Stimulated activated CD4-positive, alpha-beta T cell treated with anti-CD3 and anti-CD28 coated beads, TNF-alpha, amount 100 ng/mL, for 24 hours (primary cell): ENCODE results near the gene SIRT5.

Experiments used
- DNase-seq, 3 experiments: peaks; one replicate each; pipeline ENCODE4 v3.0.0-alpha.2; 2020; ENCODE audit warnings: low read depth in 3 of 3

Gene SIRT5

GRCh38 chr6:13589801-13590200, 15.4 kb downstream of the SIRT5 start:
- DNase-seq: no peak

- DNase-seq: no peak
Observed at GRCh38 chr6:13590574-13591153, 16.3 kb downstream of the SIRT5 start.

- DNase-seq: no peak
Observed at GRCh38 chr6:13591205-13591921, 17.0 kb downstream of the SIRT5 start.

GRCh38 chr6:13593103-13593502, 18.7 kb downstream of the SIRT5 start:
- DNase-seq: no peak

- DNase-seq: no peak
Observed at GRCh38 chr6:13593720-13594119, 19.3 kb downstream of the SIRT5 start.

GRCh38 chr6:13597073-13597472, 22.7 kb downstream of the SIRT5 start:
- DNase-seq: no peak

- DNase-seq: no peak
Observed at GRCh38 chr6:13600036-13600435, 25.6 kb downstream of the SIRT5 start.

GRCh38 chr6:13604135-13604534, 29.7 kb downstream of the SIRT5 start:
- no peak for DNase-seq

GRCh38 chr6:13604546-13605416, 30.4 kb downstream of the SIRT5 start:
- no peak for DNase-seq

- no peak for DNase-seq
Observed at GRCh38 chr6:13605634-13606033, 31.2 kb downstream of the SIRT5 start.

GRCh38 chr6:13611715-13612114, 37.3 kb downstream of the SIRT5 start:
- no peak for DNase-seq

- no peak for DNase-seq
Observed at GRCh38 chr6:13613029-13613594, 38.7 kb downstream of the SIRT5 start.

GRCh38 chr6:13614126-13614925, 39.9 kb downstream of the SIRT5 start:
- no peak for DNase-seq

GRCh38 chr6:13614926-13615791, 40.8 kb downstream of the SIRT5 start, which contains the start of gene NOL7:
TSS of gene NOL7 (plus strand) at chr6:13615335. CDS start at chr6:13615359, 24 bp downstream.
- DNase-seq: peak; percentile 96 to 98 (median 97)

- DNase-seq: peak; percentile 21 to 47 (median 28)
Observed at GRCh38 chr6:13615792-13616120, 41.4 kb downstream of the SIRT5 start.

GRCh38 chr6:13617066-13617465, 42.7 kb downstream of the SIRT5 start:
- no peak for DNase-seq

- DNase-seq: no peak
Observed at GRCh38 chr6:13624871-13625288, 50.5 kb downstream of the SIRT5 start.

GRCh38 chr6:13629459-13630116, 55.2 kb downstream of the SIRT5 start:
- DNase-seq: no peak

- no peak for DNase-seq
Observed at GRCh38 chr6:13630499-13630898, 56.1 kb downstream of the SIRT5 start.

GRCh38 chr6:13633343-13633742, 58.9 kb downstream of the SIRT5 start:
- no peak for DNase-seq
